DND-41 (cell line): ENCODE measurements around the gene SPATS2L.

Experiments
- ATAC-seq: fragments of 200-7000 bp; cut with Tn5 transposase; 3 replicates; pipeline ENCODE4 v1.9.1; 2021; ENCODE audit warnings: low read depth; ENCODE audit not compliant: insufficient read depth
- DNase-seq: peaks from one replicate; pipeline ENCODE4 v3.0.0-alpha.2; 2020
- H2AFZ ChIP-seq: 2 replicates; pipeline ENCODE4 v1.6.0; 2012; ENCODE audit warnings: low read depth, low read length
- H3K27ac ChIP-seq: 2 replicates; pipeline ENCODE4 v1.5.1; 2012; ENCODE audit warnings: low read length, inconsistent platforms
- H3K27me3 ChIP-seq: fragments of 200-600 bp; sonication (generic); 2 replicates; pipeline ENCODE4 v1.6.0; 2012; ENCODE audit warnings: low read length, mild to moderate bottlenecking, inconsistent platforms; ENCODE audit not compliant: insufficient read depth, poor library complexity
- H3K36me3 ChIP-seq: 2 replicates; pipeline ENCODE4 v1.5.1; 2012; ENCODE audit warnings: low read length, inconsistent platforms; ENCODE audit not compliant: insufficient read depth
- H3K4me1 ChIP-seq: 2 replicates; pipeline ENCODE4 v1.5.1; 2012; ENCODE audit warnings: mild to moderate bottlenecking, low read length; ENCODE audit not compliant: insufficient read depth
- H3K4me2 ChIP-seq: 2 replicates; pipeline ENCODE4 v1.6.0; 2012; ENCODE audit warnings: mild to moderate bottlenecking, moderate library complexity, low read length, inconsistent platforms; ENCODE audit not compliant: insufficient read depth
- H3K4me3 ChIP-seq, 2 experiments: fragments of 200-600 bp in 1 of 2; shearing (Covaris generic) in 1 of 2; 2 replicates each; pipeline ENCODE4 v1.5.1; 2012 to 2016; ENCODE audit warnings: inconsistent platforms in 2 of 2, low read length in 2 of 2, mild to moderate bottlenecking in 2 of 2, low read depth in 1 of 2, moderate library complexity in 1 of 2
- H3K79me2 ChIP-seq: 2 replicates; pipeline ENCODE4 v1.6.0; 2012; ENCODE audit warnings: low read length, inconsistent platforms; ENCODE audit not compliant: insufficient read depth
- H3K9ac ChIP-seq: 2 replicates; pipeline ENCODE4 v1.6.0; 2012; ENCODE audit warnings: low read depth, mild to moderate bottlenecking, inconsistent platforms, low read length, moderate library complexity
- H3K9me3 ChIP-seq: 2 replicates; pipeline ENCODE4 v1.5.1; 2012; ENCODE audit warnings: low read length, moderate library complexity, mild to moderate bottlenecking, inconsistent platforms; ENCODE audit not compliant: insufficient read depth, severe bottlenecking
- H4K20me1 ChIP-seq: 2 replicates; pipeline ENCODE4 v1.6.0; 2012; ENCODE audit warnings: low read length; ENCODE audit not compliant: insufficient read depth
- CTCF ChIP-seq: IDR thresholded peaks from 2 replicates; pipeline ENCODE4 v1.5.1; 2012; ENCODE audit warnings: borderline replicate concordance, low read length, moderate library complexity, mild to moderate bottlenecking; ENCODE audit not compliant: poor library complexity, severe bottlenecking; ENCODE audit errors: extremely low read depth
- EZH2 ChIP-seq: IDR thresholded peaks from 3 replicates; pipeline ENCODE4 v1.6.1; 2012; ENCODE audit warnings: borderline replicate concordance, low read depth, mild to moderate bottlenecking, moderate library complexity, low read length, inconsistent platforms; ENCODE audit not compliant: severe bottlenecking

The SPATS2L gene

DNA sequence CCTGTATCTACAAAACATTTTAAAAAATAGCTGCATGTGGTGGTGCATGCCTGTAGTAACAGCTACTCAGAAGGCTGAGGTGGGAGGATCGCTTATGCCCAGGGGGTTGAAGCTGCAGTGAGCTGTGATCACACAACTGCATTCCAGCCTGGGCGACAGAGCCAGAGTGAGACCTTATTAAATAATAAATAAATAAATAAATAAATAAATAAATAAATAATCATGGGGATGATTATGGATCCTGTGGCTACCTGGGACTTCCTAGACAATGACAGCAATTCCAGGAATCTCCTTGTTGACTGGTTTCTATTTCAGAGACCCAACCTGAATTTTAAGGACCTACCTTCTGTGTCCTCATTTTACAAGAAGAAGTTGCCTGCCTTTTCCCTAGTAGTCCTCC lies 111.9 kb downstream of the SPATS2L start:
- Histone ChIP-seq H3K9me3 (no peaks in the 10 kb centered on the region), H3K4me3 (no peak overlapping the region), H2AFZ (no peak overlapping the region), H3K79me2 (no peaks in the 10 kb centered on the region), H3K36me3 (no peaks in the 10 kb centered on the region), H3K4me1 (no peaks in the 10 kb centered on the region), H3K9ac (no peak overlapping the region), H3K4me2 (no peak overlapping the region), H3K27me3 (peaks cover 6% of the 10 kb centered on the region), H4K20me1 (no peaks in the 10 kb centered on the region), H3K27ac (no peak overlapping the region)
- no peak for TF ChIP-seq EZH2
- no peak for TF ChIP-seq CTCF
- ATAC-seq (no peak), DNase-seq (no peak)

DNA sequence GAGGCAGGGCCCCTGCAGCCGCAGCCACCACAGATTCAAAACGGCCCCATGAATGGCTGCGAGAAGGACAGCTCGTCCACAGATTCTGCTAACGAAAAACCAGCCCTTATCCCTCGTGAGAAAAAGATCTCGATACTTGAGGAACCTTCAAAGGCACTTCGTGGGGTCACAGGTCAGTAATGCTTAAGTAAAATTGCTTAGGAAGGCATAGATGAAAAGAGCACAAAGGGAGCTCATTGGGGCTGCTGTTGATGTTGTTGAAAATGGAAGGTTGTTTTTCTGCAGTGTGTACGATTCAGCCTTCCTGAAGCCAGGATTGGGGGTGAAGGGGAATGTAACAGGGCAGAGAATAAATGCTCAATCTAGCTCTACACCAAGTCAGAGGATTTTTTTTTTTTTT lies 112.8 kb downstream of the SPATS2L start:
- H3K27ac ChIP-seq = no peak overlapping the region
- ATAC-seq = no peak
- H3K4me2 ChIP-seq = no peak overlapping the region
- TF ChIP-seq EZH2 (no peak), CTCF (no peak)
- H3K9me3 ChIP-seq = no peaks in the 10 kb centered on the region
- H3K36me3 ChIP-seq = no peaks in the 10 kb centered on the region
- peaks cover 6% of the 10 kb centered on the region for H3K27me3 ChIP-seq
- no peak for DNase-seq
- no peak overlapping the region for H3K4me3 ChIP-seq
- H3K4me1 ChIP-seq = no peaks in the 10 kb centered on the region
- H2AFZ ChIP-seq = no peak overlapping the region
- H3K79me2 ChIP-seq = no peaks in the 10 kb centered on the region
- H3K9ac ChIP-seq = no peak overlapping the region
- no peaks in the 10 kb centered on the region for H4K20me1 ChIP-seq

DNA sequence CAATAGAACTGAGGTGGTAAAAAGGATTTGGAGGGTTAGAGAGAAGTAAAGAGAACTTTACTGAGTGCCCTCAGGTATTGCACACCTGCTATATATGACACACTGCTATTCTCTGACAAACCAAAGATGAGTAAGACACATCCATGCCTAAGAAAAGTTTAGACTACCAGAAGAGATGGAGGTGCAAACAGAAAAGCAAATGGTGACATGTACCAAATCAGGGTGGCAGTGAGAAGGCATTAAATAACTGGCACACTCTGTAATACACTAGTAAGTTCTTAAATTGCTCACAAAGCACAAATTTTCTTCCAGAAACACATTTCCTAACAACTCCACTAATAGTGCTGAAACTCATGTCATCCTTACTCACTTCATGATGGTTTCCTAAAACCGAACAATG lies 114.8 kb downstream of the SPATS2L start:
- Histone ChIP-seq H3K27me3 (peaks cover 6% of the 10 kb centered on the region), H3K9me3 (no peaks in the 10 kb centered on the region), H3K4me3 (no peak overlapping the region), H3K9ac (no peak overlapping the region), H3K4me2 (no peak overlapping the region), H3K36me3 (no peaks in the 10 kb centered on the region), H3K4me1 (no peaks in the 10 kb centered on the region), H4K20me1 (no peaks in the 10 kb centered on the region), H3K27ac (no peak overlapping the region), H2AFZ (no peak overlapping the region), H3K79me2 (no peaks in the 10 kb centered on the region)
- no peak for ATAC-seq
- TF ChIP-seq CTCF = no peak
- no peak for TF ChIP-seq EZH2
- no peak for DNase-seq

GRCh38 chr2:200422071-200422470 lies 115.6 kb downstream of the SPATS2L start:
- Histone ChIP-seq H3K4me2 (no peak overlapping the region), H3K9me3 (no peaks in the 10 kb centered on the region), H3K4me1 (no peaks in the 10 kb centered on the region), H4K20me1 (no peaks in the 10 kb centered on the region), H3K79me2 (no peaks in the 10 kb centered on the region), H3K4me3 (no peak overlapping the region), H2AFZ (no peak overlapping the region), H3K9ac (no peak overlapping the region), H3K36me3 (no peaks in the 10 kb centered on the region), H3K27me3 (peaks cover 6% of the 10 kb centered on the region), H3K27ac (no peak overlapping the region)
- ATAC-seq (no peak), DNase-seq (no peak)
- no peak for TF ChIP-seq EZH2
- no peak for TF ChIP-seq CTCF
